HepG2 (cell line): ENCODE results near the gene SRXN1. TPM values are rescaled to one million over a fixed set of nuclear protein-coding genes. Genes with fewer than 3 reads are reported as not detected.
A peak's percentile ranks its signal among the peaks of the same experiment; 100 is the strongest.

ENCODE experiments used
- ATF4 ChIP-seq, 2 experiments: fragments of 450-650 bp in 1 of 2; sonication (generic) in 1 of 2; formaldehyde crosslinking; IDR thresholded peaks; 2 replicates each; pipeline versions ENCODE4 v1.5.0 to v1.8.0; 2020 to 2022; ENCODE audit warnings: mild to moderate bottlenecking in 1 of 2, missing genetic modification reagents in 1 of 2
- GLI4 ChIP-seq: sonication (generic); formaldehyde crosslinking; IDR thresholded peaks from 2 replicates; pipeline ENCODE4 v1.5.1; 2020; ENCODE audit warnings: missing genetic modification reagents, mild to moderate bottlenecking, moderate library complexity, borderline replicate concordance
- KAT8 ChIP-seq: IDR thresholded peaks from 2 replicates; pipeline ENCODE4 v1.6.1; 2016; ENCODE audit warnings: missing genetic modification reagents, missing compliant biosample characterization
- MLX ChIP-seq: IDR thresholded peaks from 2 replicates; pipeline ENCODE4 v1.6.1; 2016
- NR3C1 ChIP-seq: sonication (generic); formaldehyde crosslinking; IDR thresholded peaks from 2 replicates; pipeline ENCODE4 v1.4.0; 2020; ENCODE audit warnings: missing genetic modification reagents
- PCBP1 ChIP-seq: fragments of 200-400 bp; formaldehyde crosslinking; IDR thresholded peaks from 2 replicates; pipeline ENCODE4 v1.6.1; 2017; ENCODE audit warnings: mild to moderate bottlenecking, low read depth, low read length, borderline replicate concordance
- POLR2AphosphoS2 ChIP-seq: IDR thresholded peaks from 2 replicates; pipeline ENCODE4 v1.6.1; 2011; ENCODE audit warnings: low read depth, low read length, improper control_type of control experiment
- PRPF4 ChIP-seq: fragments of 200-400 bp; formaldehyde crosslinking; IDR thresholded peaks from 2 replicates; pipeline ENCODE4 v1.6.1; 2016; ENCODE audit warnings: low read length, low read depth; ENCODE audit not compliant: poor library complexity, severe bottlenecking
- RNF2 ChIP-seq: fragments of 450-650 bp; conservative IDR thresholded peaks from 2 replicates; pipeline ENCODE4 v1.6.1; 2016; ENCODE audit warnings: low read depth
- SRSF9 ChIP-seq: fragments of 200-400 bp; formaldehyde crosslinking; IDR thresholded peaks from 2 replicates; pipeline ENCODE4 v1.6.1; 2018; ENCODE audit warnings: borderline replicate concordance, mild to moderate bottlenecking, low read depth, low read length; ENCODE audit not compliant: insufficient read depth, poor library complexity, severe bottlenecking
- UBTF ChIP-seq: sonication (generic); formaldehyde crosslinking; IDR thresholded peaks from 2 replicates; pipeline ENCODE4 v1.4.0; 2020; ENCODE audit warnings: mild to moderate bottlenecking, missing genetic modification reagents
- ZMYM3 ChIP-seq: sonication (generic); formaldehyde crosslinking; IDR thresholded peaks from 2 replicates; pipeline ENCODE4 v1.5.1; 2020; ENCODE audit warnings: mild to moderate bottlenecking, missing genetic modification reagents
- ZNF160 ChIP-seq: sonication (generic); formaldehyde crosslinking; IDR thresholded peaks from 2 replicates; pipeline ENCODE4 v1.8.0; 2022; ENCODE audit warnings: mild to moderate bottlenecking, inconsistent platforms, missing genetic modification reagents
- ZNF234 ChIP-seq: sonication (generic); formaldehyde crosslinking; conservative IDR thresholded peaks from 2 replicates; pipeline ENCODE4 v1.5.1; 2020; ENCODE audit warnings: mild to moderate bottlenecking, missing genetic modification reagents
- ZNF260 ChIP-seq: sonication (generic); formaldehyde crosslinking; IDR thresholded peaks from 2 replicates; pipeline ENCODE4 v1.4.0; 2020; ENCODE audit warnings: missing genetic modification reagents, low read depth, mild to moderate bottlenecking, borderline replicate concordance
- ZNF292 ChIP-seq: sonication (generic); formaldehyde crosslinking; IDR thresholded peaks from 2 replicates; pipeline ENCODE4 v1.8.1; 2022; ENCODE audit warnings: mild to moderate bottlenecking, low read depth, missing genetic modification reagents, borderline replicate concordance
- ZNF451 ChIP-seq: sonication (generic); formaldehyde crosslinking; IDR thresholded peaks from 2 replicates; pipeline ENCODE4 v1.5.0; 2020; ENCODE audit warnings: mild to moderate bottlenecking, missing genetic modification reagents
- ZNF614 ChIP-seq: IDR thresholded peaks from 2 replicates; pipeline ENCODE4 v1.6.1; 2018; ENCODE audit warnings: missing biosample characterization, missing genetic modification reagents, inconsistent platforms, borderline replicate concordance
- ZNF841 ChIP-seq: sonication (generic); formaldehyde crosslinking; IDR thresholded peaks from 2 replicates; pipeline ENCODE4 v1.8.1; 2023; ENCODE audit warnings: missing genetic modification reagents, borderline replicate concordance
- polyA plus RNA-seq, 8 experiments: library from polyadenylated mRNA; depleted of rRNA in 3 of 8; stranded (reverse) in 7 of 8; unstranded in 1 of 8; fragments of >200 nt; fragmentation: Illumina TruSeq in 4 of 8; extraction: Trizol in 4 of 8; gene quantifications; 2 replicates each; pipeline versions ENCODE4 v1.2.1 to v1.2.3, GENCODE V29; 2011 to 2016; ENCODE audit warnings: low read depth in 4 of 8, missing spikeins in 1 of 8, mixed read lengths in 1 of 8; ENCODE audit not compliant: insufficient read depth in 1 of 8
- total RNA-seq, 5 experiments: library from RNA; depleted of rRNA; stranded (reverse); fragments of >200 nt; fragmentation: Illumina TruSeq; extraction: Trizol; gene quantifications; 2 replicates each; pipeline ENCODE4 v1.2.3, GENCODE V29; 2016; ENCODE audit warnings: low read depth in 1 of 5
- TF ChIP-seq, protein P1 (sequence below): sonication (generic); formaldehyde crosslinking; IDR thresholded peaks from 2 replicates; pipeline ENCODE4 v1.4.0; 2020; ENCODE audit warnings: missing genetic modification reagents, borderline replicate concordance

SRXN1 gene
- total and polyA plus RNA-seq, 2 of the 13 experiments (the other 11 are each of a cell fraction or from before 2014, with no cell fraction given), result 29.9 to 87.7 TPM

DNA sequence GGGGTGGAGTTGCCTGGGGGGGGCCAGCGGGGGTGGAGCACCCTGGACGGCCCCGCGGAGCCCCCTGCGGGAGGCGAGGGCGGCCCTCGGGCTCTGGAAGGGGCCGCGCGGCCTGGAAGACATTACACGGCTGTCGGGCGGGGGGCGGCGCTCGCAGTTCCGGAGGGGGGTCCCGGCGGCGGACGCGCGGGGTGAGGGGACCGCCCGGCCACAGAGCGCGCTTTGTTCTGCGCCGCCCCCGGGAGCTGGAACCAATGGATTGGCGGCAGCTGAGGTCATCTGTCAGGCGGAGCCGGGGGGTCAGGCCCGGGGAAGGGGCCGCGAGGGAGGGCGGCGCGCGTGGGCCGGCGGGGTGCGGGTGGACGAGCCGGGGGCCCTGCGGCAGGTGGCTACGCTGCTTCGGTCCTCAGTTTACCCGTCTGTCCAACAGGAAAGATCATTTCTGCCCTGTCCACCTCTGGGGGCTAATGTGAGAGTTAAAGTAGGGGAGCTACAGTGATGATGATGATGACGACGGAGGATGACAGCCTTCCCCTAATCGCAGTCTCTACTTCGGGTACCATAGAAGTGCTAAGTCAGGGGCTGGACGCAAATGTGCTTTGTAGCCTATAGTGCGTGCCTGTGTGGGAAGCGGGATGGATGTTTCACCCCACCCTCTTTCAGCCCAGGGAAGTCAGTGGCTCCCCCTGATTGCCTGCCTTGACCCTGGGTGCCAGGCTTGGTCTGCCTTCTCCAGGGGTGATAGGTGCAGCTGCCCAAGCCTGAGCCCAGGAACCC is 10.4 kb downstream of the SRXN1 start (continued):
- TF ChIP-seq ATF4 (CRISPR knock-in tag; IDR thresholded peaks at IDR 0.05) (peak in 1 of 2 experiments; percentile 13; a peak in 1 of 4 replicates), ZNF260 (CRISPR knock-in tag) (no peak), NR3C1 (CRISPR knock-in tag) (no peak), PRPF4 (no peak), ZMYM3 (CRISPR knock-in tag) (peak; percentile 42), PCBP1 (no peak), KAT8 (CRISPR knock-in tag) (0 out of 2 replicates have a peak, but pooled peaks have one; percentile 20), GLI4 (peak; percentile 71; the same call in 1 of the 2 replicates), SRSF9 (no peak), ZNF234 (CRISPR knock-in tag) (no peak), MLX (CRISPR knock-in tag) (no peak; the same call in 1 of the 2 replicates), RNF2 (no peak), ZNF292 (0 out of 2 replicates have a peak, but pooled peaks have one; percentile 14), ZNF160 (CRISPR knock-in tag) (peak; percentile 68; the same call in 1 of the 2 replicates), ZNF841 (no peak), ZNF451 (CRISPR knock-in tag) (peak; percentile 32; the same call in 1 of the 2 replicates), POLR2AphosphoS2 (no peak), ZNF614 (CRISPR knock-in tag) (no peak; the same call in 1 of the 2 replicates), UBTF (CRISPR knock-in tag) (peak; percentile 44; the same call in 1 of the 2 replicates)
- TF ChIP-seq, protein P1, sequence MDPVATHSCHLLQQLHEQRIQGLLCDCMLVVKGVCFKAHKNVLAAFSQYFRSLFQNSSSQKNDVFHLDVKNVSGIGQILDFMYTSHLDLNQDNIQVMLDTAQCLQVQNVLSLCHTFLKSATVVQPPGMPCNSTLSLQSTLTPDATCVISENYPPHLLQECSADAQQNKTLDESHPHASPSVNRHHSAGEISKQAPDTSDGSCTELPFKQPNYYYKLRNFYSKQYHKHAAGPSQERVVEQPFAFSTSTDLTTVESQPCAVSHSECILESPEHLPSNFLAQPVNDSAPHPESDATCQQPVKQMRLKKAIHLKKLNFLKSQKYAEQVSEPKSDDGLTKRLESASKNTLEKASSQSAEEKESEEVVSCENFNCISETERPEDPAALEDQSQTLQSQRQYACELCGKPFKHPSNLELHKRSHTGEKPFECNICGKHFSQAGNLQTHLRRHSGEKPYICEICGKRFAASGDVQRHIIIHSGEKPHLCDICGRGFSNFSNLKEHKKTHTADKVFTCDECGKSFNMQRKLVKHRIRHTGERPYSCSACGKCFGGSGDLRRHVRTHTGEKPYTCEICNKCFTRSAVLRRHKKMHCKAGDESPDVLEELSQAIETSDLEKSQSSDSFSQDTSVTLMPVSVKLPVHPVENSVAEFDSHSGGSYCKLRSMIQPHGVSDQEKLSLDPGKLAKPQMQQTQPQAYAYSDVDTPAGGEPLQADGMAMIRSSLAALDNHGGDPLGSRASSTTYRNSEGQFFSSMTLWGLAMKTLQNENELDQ (CRISPR knock-in tag), result no peak
